ENCODE data around the gene CDC123. TPM values are rescaled to one million over a fixed set of nuclear protein-coding genes. Genes with fewer than 3 reads are reported as not detected.
"Not testable (repeated sequence)": the region's sequence is repeated elsewhere in the genome, so short reads cannot be mapped to it uniquely, and the experiment has no call there.

CDC123 gene
- total RNA-seq, 1 donor from 2014 or later = 30.4 TPM

DNA sequence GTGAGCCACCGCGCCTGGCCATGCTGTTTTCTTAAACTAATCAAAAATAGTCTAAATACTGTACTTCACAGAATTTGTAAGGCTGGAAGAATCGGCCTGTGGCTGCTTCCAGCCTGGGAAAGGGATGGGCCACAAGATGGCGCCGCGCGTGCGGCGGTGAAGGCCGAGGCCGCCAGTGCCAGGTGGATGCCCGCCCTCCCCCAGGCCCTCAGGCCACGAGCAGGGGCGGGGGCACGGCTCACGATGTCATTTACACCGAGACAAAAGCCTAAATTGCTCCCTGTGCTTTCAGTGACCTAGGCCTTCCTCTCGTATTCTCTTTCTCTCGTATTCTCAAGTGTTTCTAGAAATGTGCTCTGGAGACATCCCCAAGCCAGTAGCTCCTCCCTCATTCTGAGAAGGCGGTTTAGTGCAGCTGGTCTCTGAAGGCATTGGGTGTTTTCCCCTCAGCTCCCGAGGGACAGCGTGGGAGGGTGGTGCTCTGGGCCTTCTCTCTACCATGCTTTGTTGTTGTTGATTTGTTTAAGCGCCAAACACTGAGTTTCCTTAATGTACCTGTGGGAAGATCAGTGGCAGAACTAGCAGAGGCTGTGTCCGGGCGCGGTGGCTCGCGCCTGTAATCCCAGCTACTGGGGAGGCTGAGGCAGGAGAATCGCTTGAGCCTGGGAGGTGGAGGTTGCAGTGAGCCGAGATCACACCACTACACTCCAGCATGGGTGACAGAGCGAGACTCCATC is 68.4 kb downstream of the CDC123 start:
- H3K27me3 ChIP-seq = no peaks in the 10 kb centered on the region
- intact Hi-C loops (cut with DNase I) = loop anchor here (5.0 to 10.0 kb wide), 2 partner anchors 393 to 450 kb away; no protein-coding TSS in a partner anchor
- no peaks in the 10 kb centered on the region for H3K4me1 ChIP-seq
- peak in 1 of 2 donors; percentile 70 for TF ChIP-seq POLR2AphosphoS5 (IDR thresholded peaks at IDR 0.05; ENCODE audit: insufficient read depth in 1 of 2, low read depth in 1 of 2)
- TF ChIP-seq, protein P1, sequence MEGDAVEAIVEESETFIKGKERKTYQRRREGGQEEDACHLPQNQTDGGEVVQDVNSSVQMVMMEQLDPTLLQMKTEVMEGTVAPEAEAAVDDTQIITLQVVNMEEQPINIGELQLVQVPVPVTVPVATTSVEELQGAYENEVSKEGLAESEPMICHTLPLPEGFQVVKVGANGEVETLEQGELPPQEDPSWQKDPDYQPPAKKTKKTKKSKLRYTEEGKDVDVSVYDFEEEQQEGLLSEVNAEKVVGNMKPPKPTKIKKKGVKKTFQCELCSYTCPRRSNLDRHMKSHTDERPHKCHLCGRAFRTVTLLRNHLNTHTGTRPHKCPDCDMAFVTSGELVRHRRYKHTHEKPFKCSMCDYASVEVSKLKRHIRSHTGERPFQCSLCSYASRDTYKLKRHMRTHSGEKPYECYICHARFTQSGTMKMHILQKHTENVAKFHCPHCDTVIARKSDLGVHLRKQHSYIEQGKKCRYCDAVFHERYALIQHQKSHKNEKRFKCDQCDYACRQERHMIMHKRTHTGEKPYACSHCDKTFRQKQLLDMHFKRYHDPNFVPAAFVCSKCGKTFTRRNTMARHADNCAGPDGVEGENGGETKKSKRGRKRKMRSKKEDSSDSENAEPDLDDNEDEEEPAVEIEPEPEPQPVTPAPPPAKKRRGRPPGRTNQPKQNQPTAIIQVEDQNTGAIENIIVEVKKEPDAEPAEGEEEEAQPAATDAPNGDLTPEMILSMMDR (IDR thresholded peaks at IDR 0.05) = peak; percentile 33 to 95 (median 88)
- no peak for TF ChIP-seq POLR2A (IDR thresholded peaks at IDR 0.05)
- no peak for DNase-seq (ENCODE audit: extremely low spot score in 2 of 2)
- peak overlapping the region; percentile 30 to 50 for H3K4me3 ChIP-seq
- H3K9me3 ChIP-seq = no peaks in the 10 kb centered on the region
- H3K36me3 ChIP-seq = no peaks in the 10 kb centered on the region
- peak overlapping the region; percentile 21 for H3K27ac ChIP-seq

DNA sequence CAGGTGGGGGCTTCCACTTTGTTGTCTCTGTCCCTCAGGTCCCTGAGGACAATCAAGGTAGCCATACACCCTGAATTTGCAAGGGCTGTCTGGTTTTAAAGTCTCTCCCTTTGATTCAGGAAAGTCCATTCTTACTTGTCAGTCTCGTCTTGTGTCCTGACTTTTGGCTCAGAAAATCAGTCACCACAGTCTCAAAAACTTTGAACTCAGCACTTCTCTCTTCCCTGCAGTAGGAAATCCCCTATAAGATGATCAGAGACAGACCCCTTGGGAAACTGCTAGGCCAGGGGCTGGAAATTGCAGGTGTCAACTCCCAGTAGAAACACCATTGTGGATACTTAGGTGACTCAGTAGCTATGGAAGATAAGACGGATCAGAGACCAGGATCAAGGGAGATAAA is 73.1 kb downstream of the CDC123 start:
- Histone ChIP-seq H3K27me3 (no peaks in the 10 kb centered on the region), H3K36me3 (no peaks in the 10 kb centered on the region), H3K4me3 (no peak overlapping the region), H3K9me3 (no peaks in the 10 kb centered on the region), H3K27ac (no peak overlapping the region), H3K4me1 (peaks cover 13% of the 10 kb centered on the region)
- DNase-seq (ENCODE audit: extremely low spot score in 2 of 2) = no peak
- TF ChIP-seq POLR2A (IDR thresholded peaks at IDR 0.05) (no peak), POLR2AphosphoS5 (IDR thresholded peaks at IDR 0.05; ENCODE audit: insufficient read depth in 1 of 2, low read depth in 1 of 2) (no peak)
- TF ChIP-seq, protein P1 (IDR thresholded peaks at IDR 0.05) = no peak
- intact Hi-C loops (cut with DNase I) = loop anchor here (10.0 kb wide), 1 partner anchor 446 kb away; no protein-coding TSS in a partner anchor

DNA sequence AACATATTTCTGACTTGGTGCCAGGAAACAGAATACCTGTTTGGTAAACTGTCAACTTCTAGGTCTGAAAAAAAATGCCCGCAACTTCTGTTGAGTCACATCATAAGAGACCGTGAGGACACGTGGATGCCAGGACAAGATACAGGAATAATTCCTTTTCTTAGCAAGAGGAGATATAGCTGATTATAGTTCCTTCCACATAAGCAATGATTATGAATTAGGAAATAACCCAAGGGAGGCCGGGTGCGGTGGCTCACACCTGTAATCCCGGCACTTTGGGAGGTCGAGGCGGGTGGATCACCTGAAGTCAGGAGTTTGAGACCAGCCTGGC is 75.2 kb downstream of the CDC123 start:
- H3K9me3 ChIP-seq = no peaks in the 10 kb centered on the region
- DNase-seq (ENCODE audit: extremely low spot score in 2 of 2) = no peak
- H3K36me3 ChIP-seq = no peaks in the 10 kb centered on the region
- intact Hi-C loops (cut with DNase I) = no loop called here
- H3K4me1 ChIP-seq = peaks cover 13% of the 10 kb centered on the region
- no peak for TF ChIP-seq POLR2A (IDR thresholded peaks at IDR 0.05)
- TF ChIP-seq POLR2AphosphoS5 (IDR thresholded peaks at IDR 0.05; ENCODE audit: insufficient read depth in 1 of 2, low read depth in 1 of 2) = peak; percentile 2 to 24
- no peak overlapping the region for H3K4me3 ChIP-seq
- H3K27ac ChIP-seq = no peak overlapping the region
- no peaks in the 10 kb centered on the region for H3K27me3 ChIP-seq

DNA sequence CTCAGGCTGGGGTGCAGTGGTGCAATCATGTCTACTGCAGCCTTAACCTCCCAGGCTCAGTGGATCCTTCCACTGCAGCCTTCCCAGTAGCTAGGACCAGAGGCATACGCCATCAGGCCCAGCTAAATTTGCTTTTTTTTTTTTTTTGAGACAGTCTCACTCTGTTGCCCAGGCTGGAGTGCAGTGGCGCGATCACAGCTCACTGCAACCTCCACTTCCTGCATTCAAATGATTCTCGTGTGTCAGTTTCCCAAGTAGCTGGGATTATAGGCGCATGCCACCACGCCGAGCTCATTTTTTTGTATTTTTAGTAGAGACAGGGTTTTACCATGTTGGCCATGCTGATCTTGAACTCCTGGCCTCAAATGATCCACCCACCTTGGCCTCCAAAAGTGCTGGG is 81.9 kb downstream of the CDC123 start:
- H3K9me3 ChIP-seq; DNase-seq (ENCODE audit: extremely low spot score in 2 of 2); intact Hi-C loops (cut with DNase I); H3K36me3 ChIP-seq; H3K27me3 ChIP-seq; H3K4me3 ChIP-seq; H3K4me1 ChIP-seq; H3K27ac ChIP-seq: not testable (repeated sequence)

DNA sequence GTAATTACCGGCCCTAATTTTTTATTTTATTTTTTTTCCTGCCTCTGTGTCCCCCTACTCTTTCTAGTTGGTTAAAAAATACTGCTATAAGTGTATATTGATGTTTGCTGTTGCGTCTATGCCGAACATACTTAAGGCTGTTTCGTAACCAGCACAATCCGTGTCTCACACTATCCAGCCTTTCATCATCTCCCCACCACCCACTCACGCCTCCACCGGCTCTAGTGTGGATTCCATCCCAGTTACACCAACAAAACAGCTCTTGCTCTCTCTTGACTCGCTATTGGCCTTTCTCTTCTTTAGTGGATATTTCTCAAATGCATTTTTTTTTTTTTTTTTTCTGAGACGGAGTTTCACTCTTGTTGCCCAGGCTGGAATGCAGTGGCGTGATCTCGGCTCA is 83.3 kb downstream of the CDC123 start:
- intact Hi-C loops (cut with DNase I) = no loop called here
- Histone ChIP-seq H3K9me3 (no peaks in the 10 kb centered on the region), H3K27ac (no peak overlapping the region), H3K27me3 (no peaks in the 10 kb centered on the region), H3K4me3 (no peak overlapping the region), H3K4me1 (no peaks in the 10 kb centered on the region), H3K36me3 (no peaks in the 10 kb centered on the region)
- TF ChIP-seq POLR2A (IDR thresholded peaks at IDR 0.05) (no peak), POLR2AphosphoS5 (IDR thresholded peaks at IDR 0.05; ENCODE audit: insufficient read depth in 1 of 2, low read depth in 1 of 2) (no peak)
- TF ChIP-seq, protein P1 (IDR thresholded peaks at IDR 0.05) = no peak
- no peak for DNase-seq (ENCODE audit: extremely low spot score in 2 of 2)

DNA sequence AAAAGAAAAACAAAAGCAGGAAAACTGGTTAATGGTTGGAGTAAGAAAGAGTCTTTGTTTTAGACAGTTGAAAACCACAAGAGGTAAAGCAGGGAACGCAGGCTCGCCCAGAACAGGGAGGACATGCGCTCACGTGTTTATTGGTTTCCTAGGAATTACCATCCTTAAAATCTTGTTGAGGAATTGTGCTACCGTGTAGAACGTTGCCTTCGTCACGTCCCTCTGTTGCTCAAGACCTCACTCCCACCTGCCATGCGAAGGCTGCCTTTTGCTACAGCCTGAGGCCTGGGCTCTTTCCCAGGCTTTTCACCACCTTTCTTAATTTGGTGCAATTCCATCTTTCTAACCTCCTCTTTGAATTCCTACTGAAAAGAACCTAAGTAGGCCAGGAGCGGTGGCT is 91.8 kb downstream of the CDC123 start:
- Histone ChIP-seq H3K27ac (no peak overlapping the region), H3K4me1 (no peaks in the 10 kb centered on the region), H3K4me3 (no peak overlapping the region), H3K36me3 (no peaks in the 10 kb centered on the region), H3K9me3 (no peaks in the 10 kb centered on the region), H3K27me3 (no peaks in the 10 kb centered on the region)
- TF ChIP-seq POLR2A (IDR thresholded peaks at IDR 0.05) = no peak
- TF ChIP-seq, protein P1 (IDR thresholded peaks at IDR 0.05) = no peak
- TF ChIP-seq POLR2AphosphoS5 (IDR thresholded peaks at IDR 0.05; ENCODE audit: insufficient read depth in 1 of 2, low read depth in 1 of 2) = no peak
- DNase-seq (ENCODE audit: extremely low spot score in 2 of 2) = no peak
- intact Hi-C loops (cut with DNase I) = no loop called here

DNA sequence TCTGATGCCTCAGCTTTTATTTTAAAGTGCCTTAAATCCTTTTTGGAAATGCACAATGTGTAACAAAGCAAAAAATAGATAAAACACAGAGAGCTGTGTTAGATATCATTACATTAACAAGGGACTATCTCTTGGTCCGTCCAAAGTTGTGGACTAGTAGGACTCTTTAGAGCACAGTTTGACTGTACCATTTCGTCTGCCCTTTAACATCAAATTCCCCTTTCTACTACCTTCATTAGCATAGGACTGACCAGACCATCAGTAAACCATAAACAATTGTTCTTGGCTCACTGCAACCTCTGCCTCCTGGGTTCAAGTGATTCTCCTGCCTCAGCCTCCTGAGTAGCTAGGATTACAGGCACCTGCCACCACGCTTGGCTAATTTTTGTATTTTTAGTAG is 101.8 kb downstream of the CDC123 start:
- H3K27ac ChIP-seq; intact Hi-C loops (cut with DNase I); DNase-seq (ENCODE audit: extremely low spot score in 2 of 2); H3K9me3 ChIP-seq; H3K4me1 ChIP-seq; H3K27me3 ChIP-seq; H3K36me3 ChIP-seq; H3K4me3 ChIP-seq: not testable (repeated sequence)

Data from vagina (tissue), 2 donors.